Stimulated activated CD4-positive, alpha-beta T cell treated with anti-CD3 and anti-CD28 coated beads, Interleukin-1b, Interleukin-23, amount 100 ng/mL, for 1 hour (primary cell): Measurements from ENCODE around the gene IL18BP.

Experiments
- DNase-seq, 2 donors: peaks; one replicate each; pipeline ENCODE4 v3.0.0-alpha.2; 2020; ENCODE audit warnings: low read depth in 2 of 2

IL18BP gene

GRCh38 chr11:72012897-72013721 lies 14.4 kb downstream of the IL18BP start:
- DNase-seq: no peak

- DNase-seq: no peak
Observed at GRCh38 chr11:72013765-72014711, 15.3 kb downstream of the IL18BP start.

- no peak for DNase-seq
Observed at GRCh38 chr11:72014761-72015320, 16.1 kb downstream of the IL18BP start.

GRCh38 chr11:72015511-72016061 lies 16.9 kb downstream of the IL18BP start:
- DNase-seq: no peak

- no peak for DNase-seq
Observed at GRCh38 chr11:72018171-72018570, 19.5 kb downstream of the IL18BP start.

GRCh38 chr11:72023335-72023734 lies 24.6 kb downstream of the IL18BP start:
- DNase-seq: no peak

- DNase-seq: no peak
Observed at GRCh38 chr11:72024069-72024754, 25.5 kb downstream of the IL18BP start.

GRCh38 chr11:72026090-72026489 lies 27.4 kb downstream of the IL18BP start:
- DNase-seq: no peak

- no peak for DNase-seq
Observed at GRCh38 chr11:72030472-72031045, 31.9 kb downstream of the IL18BP start.

GRCh38 chr11:72036687-72037086 lies 38.0 kb downstream of the IL18BP start:
- DNase-seq: no peak

GRCh38 chr11:72037554-72038311 lies 39.0 kb downstream of the IL18BP start:
- no peak for DNase-seq

- no peak for DNase-seq
Observed at GRCh38 chr11:72038491-72038890, 39.8 kb downstream of the IL18BP start.

- DNase-seq: no peak
Observed at GRCh38 chr11:72039031-72039855, 40.5 kb downstream of the IL18BP start.

- no peak for DNase-seq
Observed at GRCh38 chr11:72039856-72040401, 41.2 kb downstream of the IL18BP start.

- peak; percentile 44 to 50 for DNase-seq
Observed at GRCh38 chr11:72040491-72041363, 42.0 kb downstream of the IL18BP start.

- no peak for DNase-seq
Observed at GRCh38 chr11:72041364-72042063, 42.8 kb downstream of the IL18BP start.

GRCh38 chr11:72042064-72042745 lies 43.5 kb downstream of the IL18BP start:
- DNase-seq: no peak
